Right lobe of liver (tissue), 6 donors: ENCODE data around the gene MUC4. TPM values are rescaled to one million over a fixed set of nuclear protein-coding genes. Genes with fewer than 3 reads are reported as not detected.
A peak's percentile ranks its signal among the peaks of the same experiment; 100 is the strongest.

Experiments
- ATAC-seq, 4 donors: fragments of 200-7000 bp; cut with Tn5 transposase; one replicate each; pipeline ENCODE4 v1.9.1; 2020; ENCODE audit warnings: mild to moderate bottlenecking in 4 of 4, moderate library complexity in 4 of 4
- DNase-seq, 3 donors: peaks; one replicate each; pipeline ENCODE4 v3.0.0-alpha.2; 2020
- H3K27ac ChIP-seq, 3 donors: fragments of 200-600 bp; one replicate each; pipeline ENCODE4 v1.8.0; 2022
- H3K27me3 ChIP-seq, 2 donors: fragments of 200-600 bp; one replicate each; pipeline ENCODE4 v1.8.0; 2022
- H3K36me3 ChIP-seq, 4 donors: fragments of 200-600 bp; sonication (generic) in 1 of 4; one replicate each; pipeline versions ENCODE4 v1.5.1 to v1.8.0; 2017 to 2022; ENCODE audit warnings: control low read depth in 1 of 4
- H3K4me1 ChIP-seq, 4 donors: fragments of 200-600 bp; sonication (generic) in 1 of 4; one replicate each; pipeline versions ENCODE4 v1.5.1 to v1.8.0; 2017 to 2022; ENCODE audit warnings: control low read depth in 1 of 4
- H3K4me3 ChIP-seq, 3 donors: fragments of 200-600 bp; one replicate each; pipeline ENCODE4 v1.8.0; 2022
- H3K9me3 ChIP-seq, 4 donors: fragments of 200-600 bp; sonication (generic) in 1 of 4; one replicate each; pipeline versions ENCODE4 v1.5.1 to v1.8.0; 2017 to 2022; ENCODE audit warnings: control low read depth in 1 of 4
- POLR2A ChIP-seq: fragments of 450-650 bp; IDR thresholded peaks from one replicate; pipeline ENCODE4 v1.6.1; 2017; ENCODE audit warnings: antibody characterized with exemption, mild to moderate bottlenecking
- WGBS: methylation state at CpG from one replicate; pipeline ENCODE4 v1.1.6; 2018; ENCODE audit warnings: low coverage, low lambda C conversion rate; ENCODE audit not compliant: insufficient coverage; ENCODE audit errors: missing lambda C conversion rate; 5-methylcytosine and 5-hydroxymethylcytosine counted together
- intact Hi-C, 2 donors: fragments of 100-400 bp; cut with DNase I; formaldehyde crosslinking; loops; one replicate each; pipeline versions ENCODE4 v1.11.2 to v1.14.1; 2022
- microRNA counts: library from miRNA; unstranded; fragments of <30 nt; microRNA quantifications from one replicate; lab custom pipeline; 2016
- microRNA-seq, 2 donors: library from miRNA; unstranded; fragments of <30 nt; microRNA quantifications; one replicate each; pipeline ENCODE4, GENCODE V29; 2019 to 2020
- small RNA-seq, 2 experiments: library from RNA; depleted of rRNA; stranded (forward); fragments of <200 nt; gene quantifications; one replicate each; pipeline ENCODE3, GENCODE V24; 2016
- total RNA-seq, 6 experiments: library from RNA; depleted of rRNA in 2 of 6; stranded (reverse); fragments of >200 nt in 2 of 6; fragmentation: NEBNext Ultra II Directional in 3 of 6; extraction: Animal tissue kit (Norgen Biotek cat#: 25700) in 3 of 6; gene quantifications; one replicate each; pipeline versions ENCODE4 v1.1.0 to v1.2.4, GENCODE V29; 2016 to 2023
- TF ChIP-seq, protein P1 (sequence below), 4 donors: fragments of 200-600 bp in 3 of 4; fragments of 450-650 bp in 1 of 4; IDR thresholded peaks; one replicate each; pipeline versions ENCODE4 v1.5.1 to v1.8.0; 2016 to 2022; ENCODE audit warnings: antibody characterized with exemption in 4 of 4, mild to moderate bottlenecking in 2 of 4
- donor health status: DM: no; HTN: yes; CAD: no.
- donor health status: DM: no; HTN: no; CAD: no.
- donor health status: DM: no; HTN: no; CAD: no.
- donor health status: DM: no; HTN: yes; CAD: no.
- donor health status: DM: no; HTN: yes; CAD: no.

Gene MUC4
- total RNA-seq, 6 experiments from 2014 or later, result 0.07 to 0.20 TPM; not detected in 4

DNA sequence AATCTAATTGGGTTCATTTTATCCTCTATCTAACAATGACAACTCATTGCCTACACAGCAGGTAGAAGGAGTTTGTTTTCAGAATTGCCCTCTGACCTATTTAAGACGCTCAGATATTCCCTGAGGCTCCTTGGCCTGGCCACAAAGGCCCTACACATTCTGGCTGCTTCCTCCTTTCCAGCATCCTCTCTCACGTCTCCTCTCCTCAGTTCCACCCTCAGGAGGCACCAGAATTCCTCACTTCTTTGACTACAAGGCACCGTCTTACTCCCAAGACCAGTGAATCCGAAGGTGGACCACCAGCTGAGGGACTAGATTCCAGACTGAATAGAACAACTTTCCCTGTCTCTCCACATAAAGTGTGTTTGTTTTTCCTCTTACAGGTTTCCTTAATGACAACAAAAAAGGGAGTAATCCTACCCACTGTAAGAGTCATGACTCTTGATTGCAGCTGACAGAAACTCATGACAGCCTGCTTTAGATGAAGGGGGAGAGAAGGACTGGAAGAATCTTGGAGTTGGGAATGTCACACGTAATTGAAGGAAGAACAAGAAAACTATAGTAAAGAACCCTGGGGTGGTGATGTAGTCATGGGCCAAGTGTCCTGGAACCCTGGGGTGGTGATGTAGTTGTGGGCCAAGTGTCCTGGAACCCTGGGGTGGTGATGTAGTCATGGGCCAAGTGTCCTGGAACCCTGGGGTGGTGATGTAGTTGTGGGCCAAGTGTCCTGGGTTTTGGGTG is 112.9 kb downstream of the MUC4 start:
- TF ChIP-seq, protein P1, sequence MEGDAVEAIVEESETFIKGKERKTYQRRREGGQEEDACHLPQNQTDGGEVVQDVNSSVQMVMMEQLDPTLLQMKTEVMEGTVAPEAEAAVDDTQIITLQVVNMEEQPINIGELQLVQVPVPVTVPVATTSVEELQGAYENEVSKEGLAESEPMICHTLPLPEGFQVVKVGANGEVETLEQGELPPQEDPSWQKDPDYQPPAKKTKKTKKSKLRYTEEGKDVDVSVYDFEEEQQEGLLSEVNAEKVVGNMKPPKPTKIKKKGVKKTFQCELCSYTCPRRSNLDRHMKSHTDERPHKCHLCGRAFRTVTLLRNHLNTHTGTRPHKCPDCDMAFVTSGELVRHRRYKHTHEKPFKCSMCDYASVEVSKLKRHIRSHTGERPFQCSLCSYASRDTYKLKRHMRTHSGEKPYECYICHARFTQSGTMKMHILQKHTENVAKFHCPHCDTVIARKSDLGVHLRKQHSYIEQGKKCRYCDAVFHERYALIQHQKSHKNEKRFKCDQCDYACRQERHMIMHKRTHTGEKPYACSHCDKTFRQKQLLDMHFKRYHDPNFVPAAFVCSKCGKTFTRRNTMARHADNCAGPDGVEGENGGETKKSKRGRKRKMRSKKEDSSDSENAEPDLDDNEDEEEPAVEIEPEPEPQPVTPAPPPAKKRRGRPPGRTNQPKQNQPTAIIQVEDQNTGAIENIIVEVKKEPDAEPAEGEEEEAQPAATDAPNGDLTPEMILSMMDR (IDR thresholded peaks at IDR 0.05), result no peak
- TF ChIP-seq POLR2A, result no peak
- H3K4me3 ChIP-seq, result no peak overlapping the region
- no peak for DNase-seq
- intact Hi-C loops, result no loop called here
- ATAC-seq, result no peak
- 75% methylated on average over 5 of the region's 5 CpGs for WGBS
- H3K4me1 ChIP-seq, result peaks cover 0 to 5% (median 0%) of the 10 kb centered on the region in 4 donors
- no peaks in the 10 kb centered on the region for H3K36me3 ChIP-seq
- no peak overlapping the region for H3K27ac ChIP-seq
- no peaks in the 10 kb centered on the region for H3K9me3 ChIP-seq
- H3K27me3 ChIP-seq, result no peaks in the 10 kb centered on the region

DNA sequence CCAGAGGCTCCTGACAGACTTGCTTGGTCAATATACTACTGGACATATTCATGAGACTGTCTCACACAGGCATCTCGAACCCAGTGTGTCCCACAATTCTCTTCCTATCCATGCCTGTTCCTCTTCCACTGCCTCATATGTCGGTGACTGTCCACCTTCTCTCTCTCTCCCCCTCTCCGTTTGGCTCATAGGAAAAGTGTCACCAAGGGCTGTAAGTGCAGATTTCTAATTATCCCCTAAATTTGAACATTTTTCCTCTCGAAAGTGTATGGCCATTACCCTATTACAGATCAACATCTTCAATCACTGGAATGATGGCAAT is 113.4 kb downstream of the MUC4 start:
- 93% methylated on average over 4 of the region's 4 CpGs for WGBS
- no peak for DNase-seq
- Histone ChIP-seq H3K27ac (no peak overlapping the region), H3K4me3 (no peak overlapping the region), H3K9me3 (no peaks in the 10 kb centered on the region), H3K36me3 (no peaks in the 10 kb centered on the region), H3K4me1 (peaks cover 0 to 5% (median 0%) of the 10 kb centered on the region in 4 donors), H3K27me3 (no peaks in the 10 kb centered on the region)
- TF ChIP-seq, protein P1 (IDR thresholded peaks at IDR 0.05), result no peak
- TF ChIP-seq POLR2A, result no peak
- ATAC-seq, result no peak
- intact Hi-C loops, result no loop called here

DNA sequence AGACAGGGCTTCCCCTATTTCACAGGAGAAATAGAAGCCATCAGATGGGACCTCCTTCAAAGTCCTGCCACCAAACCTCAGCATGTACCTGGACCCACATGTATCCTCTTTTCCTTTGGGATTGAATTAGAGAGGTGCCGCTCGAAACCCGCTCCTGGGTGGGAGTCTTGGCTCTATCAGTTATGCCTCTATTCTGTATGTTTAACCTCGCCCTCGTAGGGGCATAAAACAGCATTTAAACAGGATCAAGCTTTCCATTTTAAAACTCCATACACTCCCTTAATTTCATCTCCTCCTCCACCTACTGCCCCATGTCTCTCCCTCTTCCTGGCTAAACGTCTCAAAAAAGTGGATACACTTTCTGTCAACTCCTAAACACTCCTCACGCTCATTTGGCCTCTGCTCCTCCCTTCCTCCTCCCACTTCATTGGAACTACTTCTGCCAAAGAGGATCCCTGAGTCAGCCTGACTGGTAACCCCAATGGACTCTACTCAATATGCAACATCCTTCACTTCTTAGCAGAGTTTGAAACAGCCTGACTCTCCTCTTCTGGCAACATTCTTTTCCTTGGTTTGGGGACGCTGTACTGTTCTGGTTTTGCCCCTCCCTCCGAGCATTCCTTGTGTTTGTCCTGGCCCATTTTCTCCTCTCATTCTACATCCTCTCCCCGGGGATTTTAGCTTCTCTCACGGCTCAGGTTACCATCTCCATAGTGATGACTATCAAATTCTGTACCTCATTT is 114.0 kb downstream of the MUC4 start:
- no peak for DNase-seq
- intact Hi-C loops, result no loop called here
- TF ChIP-seq POLR2A, result no peak
- TF ChIP-seq, protein P1 (IDR thresholded peaks at IDR 0.05), result no peak
- H3K4me1 ChIP-seq, result peaks cover 0 to 5% (median 0%) of the 10 kb centered on the region in 4 donors
- H3K27me3 ChIP-seq, result no peaks in the 10 kb centered on the region
- peak in 3 of 4 donors; percentile 12 to 60 (median 47) for ATAC-seq
- H3K36me3 ChIP-seq, result no peaks in the 10 kb centered on the region
- 85% methylated on average over 11 of the region's 11 CpGs for WGBS
- no peak overlapping the region for H3K27ac ChIP-seq
- H3K9me3 ChIP-seq, result no peaks in the 10 kb centered on the region
- no peak overlapping the region for H3K4me3 ChIP-seq

MicroRNA genes within 50 kb of the gene (microRNA counts, 767-probe panel; counts per million panel counts)
- microRNA hsa-miR-570-3p (lab: Ali Mortazavi, UCI), result 2,318 counts per million, percentile 2 among the panel's probes with 10 or more counts

Small RNA genes lying within 50 kb of the gene (microRNA-seq; reads per million reads assigned to microRNA genes)
- gene MIR570, result 0.64 to 1.2 reads per million in 2 donors

Small RNA genes lying within 50 kb of the gene (small RNA-seq; reads per million reads assigned to genes)
- gene MIR570, result 0 reads per million in 2 experiments

Other genes with a start within 250 kb of the MUC4 start
- gene APOD, start 228.0 kb downstream of the MUC4 start, total RNA-seq, result 1 to 10 TPM in 1 of 6 experiments, under 1 TPM in 5; 0.29 to 5.6 (median 0.41) TPM
- gene MUC20, start 91.0 kb downstream of the MUC4 start, total RNA-seq, result 10 to 100 TPM in 4 of 6 experiments, 1 to 10 TPM in 2; 1.9 to 40.7 (median 22.6) TPM
- 10 to 100 TPM; 12.6 to 52.5 (median 25.3) TPM for gene TNK2, start 96.6 kb upstream of the MUC4 start, total RNA-seq